HG03378 (cell line): ENCODE data around the gene MACROD2.
"Not testable (repeated sequence)": the region's sequence is repeated elsewhere in the genome, so short reads cannot be mapped to it uniquely, and the experiment has no call there.

Source experiments
- ATAC-seq: cut with Tn5 transposase; IDR thresholded peaks from one replicate; pipeline ENCODE4 v1.9.1; 2021; ENCODE audit warnings: mild to moderate bottlenecking, moderate library complexity; ENCODE audit not compliant: unreplicated experiment

The MACROD2 gene

GRCh38 chr20:15795305-15796019 is 1800.1 kb downstream of the MACROD2 start:
- ATAC-seq: no peak

DNA sequence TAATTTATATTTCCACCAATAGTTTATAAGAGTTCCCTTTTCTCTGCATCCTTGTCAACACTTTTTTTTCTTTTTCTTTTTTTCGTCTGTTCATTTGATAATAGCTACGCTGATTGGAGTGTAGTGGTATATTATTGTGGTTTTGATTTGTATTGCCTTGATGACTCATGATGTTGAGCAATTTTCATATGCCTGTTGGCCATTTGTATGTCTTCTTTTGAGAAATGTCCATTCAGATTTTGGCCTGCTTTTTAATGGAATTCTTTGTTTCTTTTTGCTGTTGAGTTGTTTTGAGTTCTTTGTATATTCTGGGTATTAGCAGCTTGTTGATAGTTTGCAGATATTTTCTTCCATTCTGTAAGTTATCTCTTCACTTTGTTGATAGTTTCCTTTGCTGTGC is 1804.6 kb downstream of the MACROD2 start:
- ATAC-seq: no peak

GRCh38 chr20:15802020-15802419 is 1806.7 kb downstream of the MACROD2 start:
- ATAC-seq: no peak

GRCh38 chr20:15805154-15805553 is 1809.8 kb downstream of the MACROD2 start:
- ATAC-seq: no peak

DNA sequence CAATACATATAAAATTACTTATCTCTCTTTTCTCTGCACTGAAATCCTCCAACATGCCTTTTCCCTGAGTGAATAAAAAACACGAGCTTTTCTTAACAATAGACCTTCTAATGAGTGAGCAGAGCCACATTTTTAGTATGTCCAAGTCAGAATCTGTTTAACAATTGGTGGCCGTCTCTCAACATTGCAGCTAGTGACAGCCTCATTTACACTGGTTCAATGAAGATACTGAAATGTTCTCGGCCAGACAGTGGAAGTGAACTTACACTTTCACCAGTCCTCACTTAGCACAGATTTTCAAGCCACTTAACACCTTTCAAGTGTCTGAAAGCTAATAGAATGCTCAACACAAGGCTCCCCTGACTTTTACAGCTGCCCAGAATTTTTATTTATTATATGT is 1810.8 kb downstream of the MACROD2 start:
- ATAC-seq: no peak

- ATAC-seq: no peak
These were observed 1812.0 kb downstream of the MACROD2 start for GRCh38 chr20:15807271-15807670.

DNA sequence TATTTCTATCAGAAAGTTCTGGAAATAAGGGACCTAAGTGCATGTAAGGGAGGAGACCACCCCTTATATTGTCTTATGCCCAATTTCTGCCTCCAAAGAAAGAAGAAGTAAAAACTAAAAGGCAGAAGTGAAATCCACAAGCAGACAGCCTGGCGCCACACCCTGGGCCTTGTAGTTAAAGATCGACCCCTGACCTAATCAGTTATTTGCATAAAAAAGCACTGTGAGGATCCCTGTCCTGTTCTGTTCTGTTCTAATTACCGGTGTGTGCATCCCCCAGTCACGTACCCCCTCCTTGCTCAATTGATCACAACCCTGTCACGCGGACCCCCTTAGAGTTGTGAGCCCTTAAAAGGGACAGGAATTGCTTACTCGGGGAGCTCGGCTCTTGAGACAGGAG is 1812.5 kb downstream of the MACROD2 start:
- not testable (repeated sequence) for ATAC-seq

DNA sequence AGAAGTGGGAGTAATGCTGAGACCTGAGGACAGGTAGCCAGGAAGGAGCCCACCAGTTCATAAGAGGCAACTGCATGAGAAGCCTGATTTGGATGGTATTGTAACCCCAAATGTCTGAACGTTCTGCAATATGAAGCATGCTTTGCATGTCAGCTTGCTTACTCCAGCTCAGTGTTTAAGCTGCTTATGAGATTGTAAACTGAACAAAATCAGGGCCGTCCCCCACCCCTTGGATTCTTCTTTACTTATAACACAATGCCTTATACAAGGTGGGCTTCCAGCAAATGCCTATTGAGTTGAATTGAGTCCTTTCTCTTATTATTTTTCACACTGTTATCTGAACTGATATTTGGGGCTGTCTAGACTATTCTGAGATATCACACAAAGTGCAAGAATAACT is 1816.6 kb downstream of the MACROD2 start:
- no peak for ATAC-seq

GRCh38 chr20:15812696-15813095 is 1817.4 kb downstream of the MACROD2 start:
- no peak for ATAC-seq

GRCh38 chr20:15814360-15814759 is 1819.0 kb downstream of the MACROD2 start:
- ATAC-seq: no peak

DNA sequence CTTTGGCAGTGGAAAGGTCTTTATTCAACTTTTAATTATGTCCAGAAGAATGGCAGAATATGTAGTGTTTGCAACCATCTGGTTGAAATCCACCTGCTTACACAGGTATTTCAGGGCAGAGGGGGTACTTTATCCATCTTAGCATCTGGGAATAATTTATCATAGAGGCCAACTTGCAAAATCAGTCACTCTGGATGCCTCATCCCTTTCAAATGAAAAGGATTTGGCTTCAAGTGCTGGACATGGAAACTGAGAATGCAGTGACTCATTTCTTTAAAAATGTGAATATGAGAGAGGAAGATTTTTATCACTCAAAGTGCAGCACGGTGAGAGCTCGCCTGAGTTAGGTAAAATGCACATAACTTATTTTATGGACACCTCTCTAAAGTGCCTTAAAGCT is 1819.6 kb downstream of the MACROD2 start:
- ATAC-seq: no peak

DNA sequence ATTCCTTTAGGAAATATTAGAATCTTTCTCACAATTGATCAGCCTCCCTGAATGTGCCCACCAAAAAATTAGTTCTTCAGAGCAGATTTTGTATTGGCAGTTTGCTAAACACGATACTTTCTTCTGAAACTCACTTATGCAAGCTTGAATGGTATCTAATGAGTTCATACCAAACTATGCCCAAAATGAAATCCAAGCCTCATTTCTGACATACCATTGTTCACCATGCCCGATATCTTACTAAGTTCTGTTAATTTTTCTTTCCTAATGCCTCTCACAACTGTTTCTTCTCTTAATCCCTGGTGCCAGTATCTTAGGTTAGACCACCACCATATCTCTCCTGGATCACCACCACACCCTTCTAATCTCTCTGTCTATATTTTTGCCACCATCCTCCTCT is 1822.0 kb downstream of the MACROD2 start:
- ATAC-seq: no peak

GRCh38 chr20:15818651-15819071 is 1823.3 kb downstream of the MACROD2 start:
- no peak for ATAC-seq

- ATAC-seq: no peak
These were observed 1828.4 kb downstream of the MACROD2 start for GRCh38 chr20:15823718-15824117.

DNA sequence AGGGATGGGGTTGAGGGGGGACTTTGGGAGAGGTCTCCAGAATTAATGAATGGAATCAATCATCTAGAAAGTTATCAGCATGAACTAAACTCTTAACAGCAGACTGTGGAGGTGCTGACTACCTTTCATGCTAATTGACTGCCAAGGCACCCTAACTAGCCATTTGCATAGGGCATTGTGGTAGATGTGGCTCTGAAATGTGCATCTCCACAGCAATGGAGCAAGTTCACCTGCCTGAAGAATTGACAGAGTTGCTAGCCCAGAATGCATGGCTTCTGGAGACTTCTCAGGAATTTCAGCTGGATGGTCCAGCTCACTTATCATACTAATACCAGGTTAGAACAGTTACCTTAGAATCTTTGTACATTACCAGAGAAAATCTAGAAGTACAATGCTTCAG is 1832.3 kb downstream of the MACROD2 start:
- ATAC-seq: no peak

- no peak for ATAC-seq
These were observed 1835.9 kb downstream of the MACROD2 start for GRCh38 chr20:15831201-15831600.

DNA sequence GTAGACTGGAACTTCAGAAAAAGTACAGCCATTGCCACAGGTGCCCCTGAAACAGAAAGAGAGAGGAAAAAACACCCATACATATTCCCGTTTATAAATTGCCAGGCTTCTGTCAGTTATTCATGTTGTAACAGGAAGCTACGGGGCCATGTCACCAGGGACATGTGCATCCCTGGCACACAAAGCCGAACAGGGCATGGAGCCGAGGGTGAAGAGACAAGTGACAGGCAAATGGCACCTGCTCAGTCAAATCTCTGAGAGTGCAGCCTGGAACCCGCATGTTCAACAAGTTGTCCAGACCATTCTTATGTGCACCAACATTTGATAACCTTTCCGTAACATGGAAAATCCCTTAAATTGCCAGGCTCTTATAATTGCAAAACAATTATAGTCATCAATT is 1837.2 kb downstream of the MACROD2 start:
- ATAC-seq: no peak

DNA sequence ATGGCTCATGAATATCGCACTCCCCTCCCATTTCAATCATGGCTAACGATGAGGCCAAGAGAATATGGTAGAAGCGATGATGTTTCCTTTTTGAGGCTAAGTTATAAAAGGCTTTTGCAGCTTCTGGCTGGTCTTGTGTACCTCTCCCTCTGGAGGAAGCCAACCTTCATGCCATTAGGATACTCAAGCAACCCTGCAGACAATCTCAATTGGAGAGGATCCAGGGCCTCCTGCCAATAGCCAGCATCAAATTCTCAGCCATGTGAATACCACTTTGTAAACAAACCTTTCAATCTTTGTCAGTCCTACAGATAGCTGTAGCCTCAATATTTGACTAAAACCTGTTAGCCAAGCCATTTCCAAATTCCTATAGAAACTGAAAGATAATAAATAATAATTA is 1839.5 kb downstream of the MACROD2 start:
- ATAC-seq: no peak

DNA sequence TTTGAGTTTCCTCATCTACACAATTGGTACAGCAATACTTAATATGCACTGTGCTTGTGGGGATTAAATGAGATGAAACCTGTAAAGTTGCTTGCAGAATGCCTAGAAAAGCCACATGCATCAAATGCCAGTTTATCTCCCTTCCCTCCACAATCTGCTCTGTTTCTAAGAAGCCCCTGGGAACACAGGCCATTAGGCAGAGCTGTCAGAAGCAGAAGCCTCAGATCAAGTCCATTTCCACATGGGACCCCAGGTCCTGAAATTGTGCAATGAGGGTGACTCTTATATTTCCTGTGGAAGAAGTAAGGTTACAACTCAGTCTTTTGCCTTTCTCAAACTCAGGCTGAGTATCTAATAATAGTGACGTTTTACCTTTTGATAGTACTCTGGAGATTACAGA is 1840.5 kb downstream of the MACROD2 start:
- ATAC-seq: no peak

DNA sequence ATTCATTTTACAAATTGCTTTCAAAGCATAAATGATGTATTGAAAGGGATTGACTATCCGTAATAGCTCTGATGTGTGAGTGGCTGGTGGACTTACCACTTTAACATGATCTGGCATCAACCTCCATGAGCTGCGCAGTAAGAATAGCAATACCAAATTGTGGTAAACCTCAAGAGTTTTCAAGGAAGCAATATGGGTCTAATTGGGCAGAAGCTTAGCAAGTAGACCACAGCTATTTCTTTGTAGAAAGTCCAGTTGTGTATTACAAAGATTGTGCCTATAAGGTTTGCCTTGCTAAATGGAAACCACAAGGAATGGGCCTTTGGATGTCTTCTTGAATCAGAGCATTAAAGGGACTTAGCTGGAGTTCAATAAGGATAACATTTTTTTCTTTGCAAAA is 1841.3 kb downstream of the MACROD2 start:
- no peak for ATAC-seq

DNA sequence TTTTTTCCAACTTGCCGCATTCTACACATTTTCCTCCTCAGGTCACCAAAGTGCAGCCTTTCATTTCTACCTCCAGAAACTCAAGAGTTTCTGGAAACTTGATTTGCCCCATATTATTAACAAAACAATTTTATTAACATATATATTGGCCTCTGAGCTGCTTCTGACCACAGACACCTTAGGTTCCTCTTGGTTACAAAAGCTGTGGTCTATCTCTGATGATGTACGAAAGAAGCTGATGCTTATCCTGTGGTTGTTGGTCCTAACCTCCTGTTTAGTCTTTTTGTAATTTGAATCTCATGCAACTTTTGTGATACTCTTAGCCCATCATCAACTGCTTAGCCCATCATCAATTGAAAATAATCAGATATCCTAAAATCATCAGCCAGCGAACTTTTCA is 1842.2 kb downstream of the MACROD2 start:
- no peak for ATAC-seq

DNA sequence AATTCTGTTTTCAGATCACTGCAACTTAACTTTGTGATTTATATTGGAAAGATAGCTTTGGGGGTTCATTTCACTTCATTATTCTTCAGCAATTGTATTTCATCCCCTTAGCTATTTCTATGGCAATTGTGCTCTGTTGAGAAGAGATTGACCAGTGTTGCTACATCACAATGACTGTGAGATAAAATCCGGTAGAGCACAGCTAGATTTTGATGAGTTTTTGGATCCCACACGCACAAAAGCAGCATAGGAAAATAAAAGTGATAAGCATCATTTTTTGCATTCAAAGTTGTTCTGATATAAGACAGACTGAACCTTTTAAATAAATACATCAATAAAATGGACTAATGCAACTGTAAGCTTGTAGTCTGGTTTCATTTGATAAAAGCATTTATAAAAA is 1843.2 kb downstream of the MACROD2 start:
- ATAC-seq: no peak

GRCh38 chr20:15840636-15841301 is 1845.5 kb downstream of the MACROD2 start:
- ATAC-seq: no peak
